HG03060 (cell line): Measurements from ENCODE around the gene EGFR.
A peak's percentile ranks its signal among the peaks of the same experiment; 100 is the strongest.

Experiments used
- ATAC-seq: cut with Tn5 transposase; IDR thresholded peaks from one replicate; pipeline ENCODE4 v1.9.1; 2021; ENCODE audit warnings: low read depth, moderate number of reproducible peaks; ENCODE audit not compliant: unreplicated experiment

The EGFR gene

GRCh38 chr7:55056577-55057480, 38.0 kb downstream of the EGFR start:
- no peak for ATAC-seq

- ATAC-seq: no peak
Observed at GRCh38 chr7:55058314-55058713, 39.5 kb downstream of the EGFR start.

- no peak for ATAC-seq
Observed at GRCh38 chr7:55059021-55059420, 40.2 kb downstream of the EGFR start.

- no peak for ATAC-seq
Observed at GRCh38 chr7:55060085-55060484, 41.3 kb downstream of the EGFR start.

- ATAC-seq: no peak
Observed at GRCh38 chr7:55060636-55061022, 41.8 kb downstream of the EGFR start.

GRCh38 chr7:55061726-55062499, 43.1 kb downstream of the EGFR start:
- no peak for ATAC-seq

- ATAC-seq: no peak
Observed at GRCh38 chr7:55063061-55063460, 44.2 kb downstream of the EGFR start.

- ATAC-seq: no peak
Observed at GRCh38 chr7:55063633-55064032, 44.8 kb downstream of the EGFR start.

GRCh38 chr7:55065079-55065478, 46.3 kb downstream of the EGFR start:
- no peak for ATAC-seq

GRCh38 chr7:55065511-55066229, 46.9 kb downstream of the EGFR start:
- ATAC-seq: peak; percentile 32

GRCh38 chr7:55066524-55066923, 47.7 kb downstream of the EGFR start:
- ATAC-seq: no peak

GRCh38 chr7:55066938-55067337, 48.1 kb downstream of the EGFR start:
- ATAC-seq: no peak

- ATAC-seq: no peak
Observed at GRCh38 chr7:55067748-55068147, 48.9 kb downstream of the EGFR start.

- ATAC-seq: no peak
Observed at GRCh38 chr7:55069271-55069792, 50.5 kb downstream of the EGFR start.

- no peak for ATAC-seq
Observed at GRCh38 chr7:55070271-55070743, 51.5 kb downstream of the EGFR start.

- ATAC-seq: no peak
Observed at GRCh38 chr7:55070854-55071253, 52.0 kb downstream of the EGFR start.

- no peak for ATAC-seq
Observed at GRCh38 chr7:55071411-55072175, 52.8 kb downstream of the EGFR start.

GRCh38 chr7:55072251-55072650, 53.4 kb downstream of the EGFR start:
- ATAC-seq: no peak

GRCh38 chr7:55073051-55073511, 54.3 kb downstream of the EGFR start:
- peak; percentile 53 for ATAC-seq
